HEK293 (cell line): ENCODE measurements around the gene B4GALT5.

Experiments used
- CTCF ChIA-PET: fragments of 350-600 bp; formaldehyde crosslinking; extraction: SDS; loops from one replicate; lab custom pipeline; 2021; ENCODE audit warnings: antibody characterized with exemption; lab: Yijun Ruan, JAX
- POLR2A ChIA-PET: fragments of 300-600 bp; formaldehyde crosslinking; extraction: SDS; loops from one replicate; lab custom pipeline; 2020; ENCODE audit warnings: antibody characterized with exemption, inconsistent platforms; lab: Yijun Ruan, JAX
- H3K27ac ChIP-seq: fragments of 200-500 bp; sonication (Bioruptor generic); 2 replicates; pipeline ENCODE4 v1.5.1; 2014; ENCODE audit warnings: low read depth, low read length, control low read depth, inconsistent platforms; ENCODE audit errors: extremely low read depth
- H3K36me3 ChIP-seq, 2 experiments: fragments of 200-500 bp in 1 of 2; sonication (Bioruptor generic) in 1 of 2; 1 replicate in 1 of 2; 2 replicates in 1 of 2; pipeline ENCODE4 v1.5.1; 2014 to 2017; ENCODE audit warnings: inconsistent platforms in 2 of 2, low read length in 2 of 2; ENCODE audit not compliant: control insufficient read depth in 2 of 2, insufficient read depth in 1 of 2
- H3K4me1 ChIP-seq: fragments of 200-500 bp; sonication (Bioruptor generic); 2 replicates; pipeline ENCODE4 v1.5.1; 2014; ENCODE audit warnings: mild to moderate bottlenecking, low read length, inconsistent platforms; ENCODE audit not compliant: control insufficient read depth, insufficient read depth
- H3K4me3 ChIP-seq: 2 replicates; pipeline ENCODE4 v1.5.1; 2011; ENCODE audit warnings: low read depth, mild to moderate bottlenecking, control low read depth, low read length, moderate library complexity
- H3K9me3 ChIP-seq: fragments of 200-500 bp; sonication (Bioruptor generic); 2 replicates; pipeline ENCODE4 v1.5.1; 2014; ENCODE audit warnings: low read depth, low read length, inconsistent platforms; ENCODE audit not compliant: control insufficient read depth, insufficient read depth
- INSM2 ChIP-seq: fragments of 450-650 bp; formaldehyde crosslinking; IDR thresholded peaks from 2 replicates; pipeline ENCODE4 v1.5.1; 2016; ENCODE audit warnings: missing biosample characterization, missing genetic modification characterization
- KLF10 ChIP-seq: fragments of 450-650 bp; IDR thresholded peaks from 2 replicates; pipeline ENCODE4 v1.5.1; 2018; ENCODE audit warnings: missing biosample characterization, mild to moderate bottlenecking, missing genetic modification characterization
- MZF1 ChIP-seq: fragments of 450-650 bp; formaldehyde crosslinking; IDR thresholded peaks from 2 replicates; pipeline ENCODE4 v1.5.1; 2017; ENCODE audit warnings: missing biosample characterization, missing genetic modification characterization, borderline replicate concordance
- PATZ1 ChIP-seq: fragments of 450-650 bp; formaldehyde crosslinking; IDR thresholded peaks from 2 replicates; pipeline ENCODE4 v1.5.1; 2016; ENCODE audit warnings: missing biosample characterization, missing genetic modification characterization
- PRDM1 ChIP-seq: fragments of 450-650 bp; formaldehyde crosslinking; IDR thresholded peaks from 2 replicates; pipeline ENCODE4; 2016; ENCODE audit warnings: missing biosample characterization, missing genetic modification characterization
- SCRT2 ChIP-seq: fragments of 450-650 bp; formaldehyde crosslinking; IDR thresholded peaks from 2 replicates; pipeline ENCODE4 v1.5.1; 2016; ENCODE audit warnings: missing biosample characterization, missing genetic modification characterization
- ZBTB48 ChIP-seq: fragments of 450-650 bp; formaldehyde crosslinking; IDR thresholded peaks from 2 replicates; pipeline ENCODE4 v1.5.1; 2016; ENCODE audit warnings: missing biosample characterization, missing genetic modification characterization
- ZNF121 ChIP-seq: fragments of 450-650 bp; formaldehyde crosslinking; IDR thresholded peaks from 2 replicates; pipeline ENCODE4 v1.5.1; 2016; ENCODE audit warnings: missing biosample characterization, missing genetic modification characterization
- ZNF354C ChIP-seq: fragments of 450-650 bp; formaldehyde crosslinking; IDR thresholded peaks from 2 replicates; pipeline ENCODE4 v1.5.1; 2016; ENCODE audit warnings: missing biosample characterization, missing genetic modification characterization, low read depth, borderline replicate concordance
- ZNF416 ChIP-seq: fragments of 450-650 bp; formaldehyde crosslinking; IDR thresholded peaks from 2 replicates; pipeline ENCODE4 v1.5.1; 2016; ENCODE audit warnings: missing biosample characterization, missing genetic modification characterization
- ZNF521 ChIP-seq: fragments of 450-650 bp; formaldehyde crosslinking; IDR thresholded peaks from 2 replicates; pipeline ENCODE4 v1.5.1; 2017; ENCODE audit warnings: missing biosample characterization, mild to moderate bottlenecking, missing genetic modification characterization
- ZNF701 ChIP-seq: fragments of 450-650 bp; formaldehyde crosslinking; IDR thresholded peaks from 2 replicates; pipeline ENCODE4 v1.5.1; 2016; ENCODE audit warnings: missing biosample characterization, missing genetic modification characterization
- ZNF776 ChIP-seq: fragments of 450-650 bp; formaldehyde crosslinking; IDR thresholded peaks from 2 replicates; pipeline ENCODE4 v1.5.0; 2017; ENCODE audit warnings: missing biosample characterization, missing genetic modification characterization, borderline replicate concordance
- ZNF843 ChIP-seq: fragments of 450-650 bp; formaldehyde crosslinking; IDR thresholded peaks from 2 replicates; pipeline ENCODE4 v1.5.1; 2016; ENCODE audit warnings: missing biosample characterization, missing genetic modification characterization
- TF ChIP-seq, protein P1 (sequence below): fragments of 450-650 bp; formaldehyde crosslinking; conservative IDR thresholded peaks from 2 replicates; pipeline ENCODE4 v1.5.1; 2016; ENCODE audit warnings: low read depth, missing biosample characterization, missing genetic modification characterization
- TF ChIP-seq, protein P2 (sequence below): IDR thresholded peaks from 2 replicates; pipeline ENCODE4 v1.6.1; 2011; ENCODE audit warnings: mild to moderate bottlenecking, low read depth, low read length, borderline replicate concordance

The B4GALT5 gene

GRCh38 chr20:49681850-49682216 is 31.8 kb downstream of the B4GALT5 start:
- no peak overlapping the region for H3K27ac ChIP-seq
- no peaks in the 10 kb centered on the region for H3K9me3 ChIP-seq
- POLR2A ChIA-PET, result no interaction called here
- peak; percentile 75 for TF ChIP-seq ZNF121 (tag by site-specific recombination)
- TF ChIP-seq, protein P1, sequence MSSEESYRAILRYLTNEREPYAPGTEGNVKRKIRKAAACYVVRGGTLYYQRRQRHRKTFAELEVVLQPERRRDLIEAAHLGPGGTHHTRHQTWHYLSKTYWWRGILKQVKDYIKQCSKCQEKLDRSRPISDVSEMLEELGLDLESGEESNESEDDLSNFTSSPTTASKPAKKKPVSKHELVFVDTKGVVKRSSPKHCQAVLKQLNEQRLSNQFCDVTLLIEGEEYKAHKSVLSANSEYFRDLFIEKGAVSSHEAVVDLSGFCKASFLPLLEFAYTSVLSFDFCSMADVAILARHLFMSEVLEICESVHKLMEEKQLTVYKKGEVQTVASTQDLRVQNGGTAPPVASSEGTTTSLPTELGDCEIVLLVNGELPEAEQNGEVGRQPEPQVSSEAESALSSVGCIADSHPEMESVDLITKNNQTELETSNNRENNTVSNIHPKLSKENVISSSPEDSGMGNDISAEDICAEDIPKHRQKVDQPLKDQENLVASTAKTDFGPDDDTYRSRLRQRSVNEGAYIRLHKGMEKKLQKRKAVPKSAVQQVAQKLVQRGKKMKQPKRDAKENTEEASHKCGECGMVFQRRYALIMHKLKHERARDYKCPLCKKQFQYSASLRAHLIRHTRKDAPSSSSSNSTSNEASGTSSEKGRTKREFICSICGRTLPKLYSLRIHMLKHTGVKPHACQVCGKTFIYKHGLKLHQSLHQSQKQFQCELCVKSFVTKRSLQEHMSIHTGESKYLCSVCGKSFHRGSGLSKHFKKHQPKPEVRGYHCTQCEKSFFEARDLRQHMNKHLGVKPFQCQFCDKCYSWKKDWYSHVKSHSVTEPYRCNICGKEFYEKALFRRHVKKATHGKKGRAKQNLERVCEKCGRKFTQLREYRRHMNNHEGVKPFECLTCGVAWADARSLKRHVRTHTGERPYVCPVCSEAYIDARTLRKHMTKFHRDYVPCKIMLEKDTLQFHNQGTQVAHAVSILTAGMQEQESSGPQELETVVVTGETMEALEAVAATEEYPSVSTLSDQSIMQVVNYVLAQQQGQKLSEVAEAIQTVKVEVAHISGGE (tag by site-specific recombination), result no peak
- H3K4me3 ChIP-seq, result no peak overlapping the region
- H3K4me1 ChIP-seq, result peaks cover 8% of the 10 kb centered on the region
- CTCF ChIA-PET, result interaction anchor here (0.6 kb wide), 1 partner anchor 31 kb away, joined by 3 read pairs; no protein-coding TSS in a partner anchor
- H3K36me3 ChIP-seq, result no peaks in the 10 kb centered on the region; a peak in 1 of 3 replicates

- Histone ChIP-seq H3K36me3 (no peaks in the 10 kb centered on the region; a peak in 1 of 3 replicates), H3K27ac (no peak overlapping the region), H3K4me1 (peaks cover 3% of the 10 kb centered on the region; the same call in 1 of the 2 replicates), H3K4me3 (no peak overlapping the region), H3K9me3 (no peaks in the 10 kb centered on the region)
- POLR2A ChIA-PET, result no interaction called here
- CTCF ChIA-PET, result interaction anchor here (1.2 kb wide), 1 partner anchor 70 kb away, joined by 4 read pairs; no protein-coding TSS in a partner anchor
- TF ChIP-seq ZBTB48 (tag by site-specific recombination) (no peak), ZNF843 (tag by site-specific recombination) (no peak), MZF1 (tag by site-specific recombination) (no peak)
These were observed 33.2 kb downstream of the B4GALT5 start for GRCh38 chr20:49680484-49680883.

- Histone ChIP-seq H3K4me1 (peaks cover 8% of the 10 kb centered on the region; the same call in 1 of the 2 replicates), H3K36me3 (no peaks in the 10 kb centered on the region; a peak in 1 of 3 replicates), H3K27ac (no peak overlapping the region), H3K9me3 (no peaks in the 10 kb centered on the region), H3K4me3 (no peak overlapping the region)
- ChIA-PET POLR2A (no interaction called here), CTCF (interaction anchor here (0.7 to 1.6 kb wide), 3 partner anchors 17 to 1099 kb away, joined by 3 to 4 read pairs (median 4); no protein-coding TSS in a partner anchor)
- TF ChIP-seq ZNF416 (tag by site-specific recombination) (no peak), ZNF521 (tag by site-specific recombination) (no peak), ZBTB48 (tag by site-specific recombination) (no peak), ZNF354C (tag by site-specific recombination) (no peak)
- TF ChIP-seq, protein P2, sequence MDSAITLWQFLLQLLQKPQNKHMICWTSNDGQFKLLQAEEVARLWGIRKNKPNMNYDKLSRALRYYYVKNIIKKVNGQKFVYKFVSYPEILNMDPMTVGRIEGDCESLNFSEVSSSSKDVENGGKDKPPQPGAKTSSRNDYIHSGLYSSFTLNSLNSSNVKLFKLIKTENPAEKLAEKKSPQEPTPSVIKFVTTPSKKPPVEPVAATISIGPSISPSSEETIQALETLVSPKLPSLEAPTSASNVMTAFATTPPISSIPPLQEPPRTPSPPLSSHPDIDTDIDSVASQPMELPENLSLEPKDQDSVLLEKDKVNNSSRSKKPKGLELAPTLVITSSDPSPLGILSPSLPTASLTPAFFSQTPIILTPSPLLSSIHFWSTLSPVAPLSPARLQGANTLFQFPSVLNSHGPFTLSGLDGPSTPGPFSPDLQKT, result no peak
These were observed 34.0 kb downstream of the B4GALT5 start for GRCh38 chr20:49679634-49680033.

GRCh38 chr20:49677777-49678758 is 35.6 kb downstream of the B4GALT5 start:
- H3K9me3 ChIP-seq, result no peaks in the 10 kb centered on the region
- TF ChIP-seq KLF10 (no peak), INSM2 (tag by site-specific recombination) (no peak), ZNF776 (tag by site-specific recombination) (no peak), ZBTB48 (tag by site-specific recombination) (no peak), PATZ1 (tag by site-specific recombination) (no peak), ZNF701 (tag by site-specific recombination) (no peak), PRDM1 (tag by site-specific recombination) (no peak), SCRT2 (tag by site-specific recombination) (no peak)
- ChIA-PET CTCF (interaction anchor here (1.6 kb wide), 1 partner anchor 19 kb away, joined by 4 read pairs; no protein-coding TSS in a partner anchor), POLR2A (no interaction called here)
- no peak overlapping the region for H3K4me3 ChIP-seq
- H3K4me1 ChIP-seq, result peaks cover 8% of the 10 kb centered on the region; the same call in 1 of the 2 replicates
- no peaks in the 10 kb centered on the region for H3K36me3 ChIP-seq
- H3K27ac ChIP-seq, result no peak overlapping the region; the same call in 1 of the 2 replicates
